NCI-H2107 treated with DMSO at 0.1 percent for 48 hours (cell line): Measurements from ENCODE around the gene DYNC1I2.
A peak's percentile ranks its signal among the peaks of the same experiment; 100 is the strongest.

Experiments used
- DNase-seq: peaks from one replicate; lab custom pipeline; 2025; ENCODE audit not compliant: unreplicated experiment; lab: John Stamatoyannopoulos, UW

The DYNC1I2 gene

GRCh38 chr2:171687287-171688128 lies at the start of gene DYNC1I2:
Gene DYNC1I2 (plus strand): TSS chr2:171687469. CDS start chr2:171690156, 2,687 bp downstream.
- DNase-seq: peak; percentile 93

- no peak for DNase-seq
Measured at GRCh38 chr2:171651667-171652415, 35.4 kb upstream of the DYNC1I2 start.

GRCh38 chr2:171652416-171652785 lies 34.9 kb upstream of the DYNC1I2 start:
- DNase-seq: no peak

GRCh38 chr2:171655586-171655985 lies 31.7 kb upstream of the DYNC1I2 start:
- DNase-seq: no peak

- no peak for DNase-seq
Measured at GRCh38 chr2:171667041-171667440, 20.2 kb upstream of the DYNC1I2 start.

- DNase-seq: no peak
Measured at GRCh38 chr2:171668183-171668582, 19.1 kb upstream of the DYNC1I2 start.

GRCh38 chr2:171669121-171669520 lies 18.1 kb upstream of the DYNC1I2 start:
- DNase-seq: no peak

- no peak for DNase-seq
Measured at GRCh38 chr2:171670655-171671054, 16.6 kb upstream of the DYNC1I2 start.

- no peak for DNase-seq
Measured at GRCh38 chr2:171671867-171672266, 15.4 kb upstream of the DYNC1I2 start.

- DNase-seq: no peak
Measured at GRCh38 chr2:171673905-171674304, 13.4 kb upstream of the DYNC1I2 start.

GRCh38 chr2:171675810-171676345 lies 11.4 kb upstream of the DYNC1I2 start:
- no peak for DNase-seq

GRCh38 chr2:171678619-171679018 lies 8.7 kb upstream of the DYNC1I2 start:
- DNase-seq: no peak

- DNase-seq: no peak
Measured at GRCh38 chr2:171688129-171688465, 828 bp downstream of the DYNC1I2 start.

- no peak for DNase-seq
Measured at GRCh38 chr2:171692331-171692730, 5.1 kb downstream of the DYNC1I2 start.

GRCh38 chr2:171702781-171703556 lies 15.7 kb downstream of the DYNC1I2 start:
- no peak for DNase-seq

- DNase-seq: peak; percentile 17
Measured at GRCh38 chr2:171703574-171704347, 16.5 kb downstream of the DYNC1I2 start.

- DNase-seq: no peak
Measured at GRCh38 chr2:171706152-171706803, 19.0 kb downstream of the DYNC1I2 start.

GRCh38 chr2:171707752-171708151 lies 20.5 kb downstream of the DYNC1I2 start:
- DNase-seq: no peak

GRCh38 chr2:171709011-171709685 lies 21.9 kb downstream of the DYNC1I2 start:
- no peak for DNase-seq
